OCI-LY3 (cell line): ENCODE data around the gene SPOP.

Experiments
- CTCF ChIP-seq: fragments of 200-600, 300-600 bp; sonication (generic); IDR thresholded peaks from 2 replicates; pipeline ENCODE4 v1.5.1; 2014; ENCODE audit warnings: antibody characterized with exemption, low read length, low read depth
- EZH2phosphoT487 ChIP-seq: fragments of 200-600 bp; shearing (Covaris generic); IDR thresholded peaks from 2 replicates; pipeline ENCODE4 v1.6.1; 2018; ENCODE audit warnings: antibody characterized with exemption, mixed run types, low read depth

- TF ChIP-seq CTCF (peak; percentile 93), EZH2phosphoT487 (no peak)
Measured at GRCh38 chr17:49556223-49556943, 121.5 kb downstream of the SPOP start.
